ENCODE data around the gene PPIL3. TPM values are rescaled to one million over a fixed set of nuclear protein-coding genes. Genes with fewer than 3 reads are reported as not detected.

The PPIL3 gene
- total RNA-seq, 1 experiment from 2014 or later, result 54.7 TPM

Other genes with a start within 250 kb of the PPIL3 start
- 448 and 553 TPM in 2 replicates for gene BZW1, start 77.2 kb downstream of the PPIL3 start, total RNA-seq (2014; rRNA removed; shearing (Covaris generic))
- gene CLK1, start 24.4 kb downstream of the PPIL3 start, total RNA-seq (2014; rRNA removed; shearing (Covaris generic)), result 26.8 and 40.0 TPM in 2 replicates
- gene NIF3L1, start 294 bp upstream of the PPIL3 start, total RNA-seq (2014; rRNA removed; shearing (Covaris generic)), result 36.8 and 50.9 TPM in 2 replicates
- gene ORC2, start 74.6 kb upstream of the PPIL3 start, total RNA-seq (2014; rRNA removed; shearing (Covaris generic)), result 10.0 and 14.3 TPM in 2 replicates
- 6.7 and 8.4 TPM in 2 replicates for gene HYCC2, start 182.6 kb upstream of the PPIL3 start, total RNA-seq (2014; rRNA removed; shearing (Covaris generic))
- 149 and 213 TPM in 2 replicates for gene NDUFB3, start 182.9 kb upstream of the PPIL3 start, total RNA-seq (2014; rRNA removed; shearing (Covaris generic))
- 22.2 and 27.0 TPM in 2 replicates for gene CFLAR, start 227.1 kb upstream of the PPIL3 start, total RNA-seq (2014; rRNA removed; shearing (Covaris generic))